Fibroblast of mammary gland (primary cell): Measurements from ENCODE around the gene CMTM7.
A peak's percentile ranks its signal among the peaks of the same experiment; 100 is the strongest.
"Not testable (repeated sequence)": the region's sequence is repeated elsewhere in the genome, so short reads cannot be mapped to it uniquely, and the experiment has no call there.

Experiments
- DNase-seq: peaks from one replicate; pipeline ENCODE4 v3.0.0-alpha.2; 2010; ENCODE audit warnings: low read depth
- H3K4me3 ChIP-seq: 2 replicates; pipeline ENCODE4 v1.5.1; 2011; ENCODE audit warnings: low read depth, mild to moderate bottlenecking, low read length, moderate library complexity; ENCODE audit not compliant: control insufficient read depth
- TF ChIP-seq, protein P1 (sequence below): conservative IDR thresholded peaks from 2 replicates; pipeline ENCODE4 v1.5.1; 2011; ENCODE audit warnings: low read depth, low read length, inconsistent platforms; ENCODE audit not compliant: control insufficient read depth, insufficient read depth

CMTM7 gene

DNA sequence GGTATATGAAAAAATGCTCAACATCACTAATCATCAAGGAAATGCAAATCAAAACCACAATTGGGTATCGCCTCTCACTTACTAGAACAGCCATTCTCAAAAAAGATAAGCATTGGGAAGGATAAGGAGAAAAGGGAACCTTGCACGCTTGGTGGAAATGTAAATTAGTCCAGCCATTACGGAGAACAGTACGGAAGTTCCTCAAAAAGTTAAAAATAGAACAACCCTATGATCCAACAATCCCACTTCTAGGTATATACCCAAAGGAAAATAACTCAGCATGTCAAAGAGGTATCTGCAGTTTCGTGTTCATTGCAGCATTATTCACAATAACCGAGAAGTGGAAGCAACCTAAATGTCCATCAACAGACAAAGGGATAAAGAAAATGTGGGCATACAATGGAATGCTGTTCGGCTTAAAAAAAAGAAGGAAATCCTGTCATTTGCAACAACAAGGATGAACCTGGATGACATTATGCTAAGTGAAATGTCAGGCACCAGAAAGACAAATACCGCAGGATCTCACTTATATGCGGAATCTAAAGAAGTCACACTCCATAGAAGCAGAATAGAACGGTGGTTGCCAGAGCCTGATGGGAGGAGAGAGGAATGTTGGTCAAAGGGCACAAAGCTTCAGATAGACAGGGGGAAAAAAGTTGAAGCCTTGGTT, 11.7 kb upstream of the CMTM7 start:
- no peak for DNase-seq
- H3K4me3 ChIP-seq = no peak overlapping the region
- TF ChIP-seq, protein P1, sequence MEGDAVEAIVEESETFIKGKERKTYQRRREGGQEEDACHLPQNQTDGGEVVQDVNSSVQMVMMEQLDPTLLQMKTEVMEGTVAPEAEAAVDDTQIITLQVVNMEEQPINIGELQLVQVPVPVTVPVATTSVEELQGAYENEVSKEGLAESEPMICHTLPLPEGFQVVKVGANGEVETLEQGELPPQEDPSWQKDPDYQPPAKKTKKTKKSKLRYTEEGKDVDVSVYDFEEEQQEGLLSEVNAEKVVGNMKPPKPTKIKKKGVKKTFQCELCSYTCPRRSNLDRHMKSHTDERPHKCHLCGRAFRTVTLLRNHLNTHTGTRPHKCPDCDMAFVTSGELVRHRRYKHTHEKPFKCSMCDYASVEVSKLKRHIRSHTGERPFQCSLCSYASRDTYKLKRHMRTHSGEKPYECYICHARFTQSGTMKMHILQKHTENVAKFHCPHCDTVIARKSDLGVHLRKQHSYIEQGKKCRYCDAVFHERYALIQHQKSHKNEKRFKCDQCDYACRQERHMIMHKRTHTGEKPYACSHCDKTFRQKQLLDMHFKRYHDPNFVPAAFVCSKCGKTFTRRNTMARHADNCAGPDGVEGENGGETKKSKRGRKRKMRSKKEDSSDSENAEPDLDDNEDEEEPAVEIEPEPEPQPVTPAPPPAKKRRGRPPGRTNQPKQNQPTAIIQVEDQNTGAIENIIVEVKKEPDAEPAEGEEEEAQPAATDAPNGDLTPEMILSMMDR = no peak

GRCh38 chr3:32381922-32382321, 9.7 kb upstream of the CMTM7 start:
- TF ChIP-seq, protein P1 = no peak

DNA sequence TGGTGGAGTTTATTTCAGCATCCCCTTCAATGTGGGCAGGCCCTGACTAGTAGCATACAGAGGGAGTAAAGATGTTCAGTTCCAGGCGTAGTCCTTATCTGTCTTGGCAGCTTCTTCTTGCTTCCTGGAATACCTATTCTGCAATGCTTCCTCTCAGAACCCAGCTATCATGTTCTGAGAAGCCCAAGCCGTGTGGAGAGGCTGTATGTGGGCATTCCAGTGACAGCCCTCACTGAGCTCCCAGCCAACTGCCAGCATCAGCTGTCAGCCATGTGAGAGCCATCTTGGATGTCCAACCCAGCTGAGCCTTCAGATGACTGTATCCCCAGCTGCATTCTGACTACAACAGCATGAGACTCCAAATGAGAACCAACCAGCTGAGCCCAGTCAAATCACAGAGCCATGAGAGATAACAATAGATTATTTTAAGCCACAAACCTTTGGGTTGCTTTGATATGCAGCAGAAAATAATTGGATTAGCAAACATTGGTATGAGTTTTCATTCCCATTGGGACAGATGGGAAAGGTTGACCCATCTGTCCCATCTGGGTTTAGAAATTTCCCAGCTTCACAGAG, 8.4 kb upstream of the CMTM7 start:
- peak; percentile 26 for DNase-seq
- no peak overlapping the region for H3K4me3 ChIP-seq
- TF ChIP-seq, protein P1 = no peak

More at GRCh38 chr3:32381922-32382321, 9.7 kb upstream of the CMTM7 start:
- DNase-seq = no peak
- no peak overlapping the region for H3K4me3 ChIP-seq

DNA sequence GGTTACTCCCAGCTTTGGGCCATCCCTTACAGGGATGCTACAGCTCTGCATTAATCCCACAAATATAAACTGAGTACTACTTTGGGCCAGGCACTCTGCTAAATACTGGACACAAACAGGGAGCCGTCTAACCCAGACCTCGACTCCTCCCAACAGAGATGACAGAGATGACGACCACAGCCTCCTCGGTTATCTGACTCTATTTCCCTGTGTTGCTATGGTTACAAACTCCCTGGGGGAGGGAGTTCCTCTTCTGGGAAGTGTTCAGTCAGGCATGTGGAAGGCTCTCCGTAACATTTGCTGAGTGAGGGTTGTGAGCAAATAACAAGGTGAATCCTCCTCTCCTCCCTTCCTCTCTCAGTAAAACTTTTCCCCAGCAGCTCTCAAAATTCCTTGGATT, 6.7 kb upstream of the CMTM7 start:
- TF ChIP-seq, protein P1 = no peak
- H3K4me3 ChIP-seq = no peak overlapping the region
- peak; percentile 57 for DNase-seq

DNA sequence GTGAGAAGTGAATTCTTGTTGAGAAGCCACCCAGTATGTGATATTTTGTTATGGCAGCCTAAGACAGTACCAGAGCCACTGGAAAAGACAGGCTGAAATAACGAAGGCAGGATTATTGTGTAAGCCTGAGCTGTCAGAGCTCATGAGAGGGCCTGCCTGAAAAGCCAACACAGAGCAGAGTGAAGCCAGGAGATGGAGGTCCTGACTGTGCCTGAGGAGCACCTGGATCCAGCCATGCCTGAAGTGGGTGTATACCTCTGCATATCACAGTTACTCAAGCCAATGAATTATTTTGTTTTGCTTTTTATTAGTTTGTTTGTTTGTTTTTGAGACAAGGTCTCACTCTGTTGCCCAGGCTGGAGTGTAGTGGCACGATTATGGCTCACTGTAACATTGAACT, 4.1 kb upstream of the CMTM7 start:
- no peak for DNase-seq
- TF ChIP-seq, protein P1 = no peak
- H3K4me3 ChIP-seq = no peak overlapping the region

- H3K4me3 ChIP-seq = not testable (repeated sequence)
- DNase-seq = peak; percentile 23
Measured at GRCh38 chr3:32389577-32389976, 2.1 kb upstream of the CMTM7 start.

GRCh38 chr3:32392536-32393302, 1.1 kb downstream of the CMTM7 start:
- H3K4me3 ChIP-seq = peak overlapping the region; percentile 75
- DNase-seq = peak; percentile 85
- TF ChIP-seq, protein P1 = no peak
